Inflammatory macrophage treated with lipopolysaccharide for 4 hours (primary cell): ENCODE results near the gene MAN1C1.

ENCODE experiments used
- DNase-seq: peaks from one replicate; pipeline ENCODE4 v3.0.0-alpha.2; 2020

The MAN1C1 gene

DNA sequence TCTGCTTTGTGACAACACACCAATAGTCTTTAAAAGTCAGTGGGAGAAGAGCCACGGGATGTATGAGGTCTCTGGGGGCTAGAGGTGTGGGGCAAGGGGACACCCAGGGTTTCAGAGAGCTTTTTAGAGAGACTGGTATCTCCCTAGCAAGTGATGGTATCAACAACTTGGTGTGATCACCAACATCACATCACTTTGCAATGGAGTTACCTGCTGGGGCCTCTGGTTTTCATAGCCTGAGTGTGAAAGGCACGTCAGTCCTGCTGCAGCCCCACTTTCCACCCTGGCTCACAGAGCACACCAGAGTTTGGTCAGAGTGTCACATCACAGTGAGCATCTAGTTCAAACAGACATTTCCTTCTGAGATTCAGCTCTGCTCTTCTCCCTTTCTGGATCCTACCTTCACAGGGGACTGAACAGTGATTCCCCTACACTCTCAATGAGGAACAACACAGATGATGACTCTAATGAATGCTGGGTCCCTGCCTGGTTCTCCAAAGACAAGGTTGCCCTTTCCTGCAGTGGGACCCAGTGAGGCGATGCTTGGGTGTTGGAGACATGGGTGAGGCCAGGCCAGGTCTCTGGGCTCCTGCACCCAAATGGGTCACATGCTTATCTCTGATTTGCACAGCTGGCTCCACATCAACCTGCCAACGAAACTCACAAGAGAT is 2.0 kb upstream of the MAN1C1 start:
- no peak for DNase-seq

DNA sequence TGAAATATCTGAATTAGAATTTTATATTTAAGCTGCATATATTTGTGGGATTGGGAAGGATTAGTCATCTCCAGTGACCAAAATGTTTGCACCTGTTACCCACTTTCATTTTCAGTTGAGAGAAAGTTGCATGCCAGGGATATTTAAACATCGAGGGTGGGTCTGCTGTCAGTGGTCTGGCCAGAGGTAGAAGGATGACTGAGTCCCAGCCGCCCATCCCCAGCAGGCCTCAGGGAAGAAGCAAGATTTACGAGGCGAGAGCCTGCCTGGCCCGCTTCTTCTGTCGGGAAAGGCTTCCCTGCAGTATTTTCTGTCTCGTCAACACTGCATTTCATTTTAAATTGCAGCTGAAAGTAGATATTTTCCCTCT is 1.4 kb upstream of the MAN1C1 start:
- DNase-seq: no peak

DNA sequence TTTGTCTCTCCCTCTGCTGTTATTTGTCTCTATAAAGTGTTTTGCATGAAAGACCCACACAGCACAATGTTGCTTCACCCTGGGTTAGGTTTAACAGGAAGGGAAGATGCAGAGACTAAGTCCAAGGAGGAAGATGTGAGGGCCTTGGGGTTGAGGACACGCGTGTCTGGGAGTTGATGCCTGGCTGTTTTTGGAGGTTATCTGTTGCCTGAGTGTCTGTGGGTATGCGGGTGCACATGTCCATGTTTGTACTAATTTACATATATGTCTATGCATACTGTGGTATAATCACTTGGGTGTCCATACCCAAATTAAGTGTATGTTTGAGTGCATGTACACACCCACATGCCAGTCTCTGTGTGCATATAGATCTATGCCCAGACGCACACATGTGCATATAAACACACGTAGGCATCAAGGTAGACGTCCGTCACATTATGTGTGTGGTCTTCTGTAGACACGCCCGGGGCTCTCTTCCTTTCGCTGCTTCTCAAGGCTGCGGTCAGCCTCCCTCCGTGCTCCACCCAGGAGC is 962 bp upstream of the MAN1C1 start:
- no peak for DNase-seq

DNA sequence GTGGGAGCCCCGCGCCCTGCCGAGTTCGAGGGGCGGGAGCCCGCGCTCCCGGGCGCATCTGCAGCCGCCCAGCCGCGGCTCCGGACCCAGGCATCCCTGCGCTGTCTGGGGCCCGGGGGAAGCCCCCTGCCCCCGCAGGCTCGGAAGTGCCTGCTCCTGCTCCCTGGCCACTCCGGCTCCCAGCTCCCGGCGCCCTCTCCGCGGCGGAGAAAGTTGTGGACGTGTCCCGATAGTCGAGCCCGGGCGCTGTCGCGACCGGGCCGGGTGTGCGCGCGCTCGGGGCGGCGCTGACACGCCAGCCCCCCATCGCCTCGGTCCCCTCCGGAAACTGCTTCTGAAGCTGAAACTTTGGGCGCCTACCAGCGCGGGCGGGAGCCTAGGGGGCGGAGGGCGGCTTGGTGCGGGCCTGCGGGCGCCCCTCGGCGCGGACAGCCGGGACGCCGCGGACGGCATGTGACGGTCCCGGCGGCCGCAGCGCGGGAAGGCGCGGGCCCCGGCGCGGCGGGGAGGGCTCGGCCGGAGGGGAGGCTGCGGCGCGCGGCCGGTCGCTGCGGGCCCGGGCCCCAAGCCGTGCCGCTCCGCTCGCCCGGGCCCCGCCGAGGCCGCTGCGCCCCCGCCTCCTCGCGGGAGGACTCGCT is 515 bp downstream of the MAN1C1 start:
- no peak for DNase-seq

DNA sequence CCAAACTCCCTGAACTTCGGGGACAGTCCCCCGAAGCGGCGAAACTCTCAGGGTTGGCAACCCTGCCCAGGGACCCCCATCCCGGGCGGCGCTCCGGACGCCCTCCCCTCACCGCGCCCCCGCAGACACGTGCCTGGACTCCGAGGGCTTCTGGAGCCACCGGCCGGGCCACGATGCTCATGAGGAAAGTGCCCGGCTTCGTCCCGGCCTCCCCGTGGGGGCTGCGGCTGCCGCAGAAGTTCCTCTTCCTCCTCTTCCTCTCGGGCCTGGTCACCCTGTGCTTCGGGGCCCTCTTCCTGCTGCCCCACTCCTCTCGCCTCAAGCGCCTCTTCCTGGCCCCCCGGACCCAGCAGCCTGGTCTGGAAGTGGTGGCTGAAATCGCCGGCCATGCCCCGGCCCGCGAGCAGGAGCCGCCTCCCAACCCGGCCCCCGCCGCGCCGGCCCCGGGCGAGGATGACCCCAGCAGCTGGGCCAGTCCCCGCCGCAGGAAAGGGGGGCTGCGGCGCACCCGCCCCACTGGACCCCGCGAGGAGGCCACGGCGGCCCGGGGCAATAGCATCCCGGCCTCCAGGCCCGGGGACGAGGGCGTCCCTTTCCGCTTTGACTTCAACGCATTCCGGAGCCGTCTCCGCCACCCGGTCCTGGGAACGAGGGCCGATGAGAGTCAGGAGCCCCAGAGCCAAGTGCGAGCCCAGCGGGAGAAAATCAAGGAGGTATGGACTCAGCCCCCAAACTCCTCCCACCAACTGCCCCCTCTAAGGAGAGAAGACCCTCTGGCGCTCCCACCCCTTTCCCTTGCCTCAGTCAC is 1.2 kb downstream of the MAN1C1 start:
- DNase-seq: peak; percentile 27

DNA sequence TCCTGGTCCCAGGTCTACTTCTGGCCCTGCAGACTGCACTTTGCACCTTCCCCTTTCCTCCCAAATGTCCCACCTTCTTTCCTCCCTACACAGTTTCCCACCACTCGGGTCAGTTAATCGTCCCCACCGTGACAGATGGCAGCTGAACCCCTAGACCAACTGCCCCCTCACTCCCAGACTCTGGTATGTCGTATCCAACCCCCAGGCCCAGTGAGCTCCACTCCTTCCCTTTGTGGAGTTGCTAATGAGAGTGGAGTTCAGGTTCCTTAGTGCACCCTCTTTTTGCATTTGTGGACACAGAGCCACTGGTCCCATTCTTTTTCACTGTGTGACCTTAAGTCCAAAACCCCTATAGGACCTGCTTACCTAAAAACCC is 1.8 kb downstream of the MAN1C1 start:
- no peak for DNase-seq

DNA sequence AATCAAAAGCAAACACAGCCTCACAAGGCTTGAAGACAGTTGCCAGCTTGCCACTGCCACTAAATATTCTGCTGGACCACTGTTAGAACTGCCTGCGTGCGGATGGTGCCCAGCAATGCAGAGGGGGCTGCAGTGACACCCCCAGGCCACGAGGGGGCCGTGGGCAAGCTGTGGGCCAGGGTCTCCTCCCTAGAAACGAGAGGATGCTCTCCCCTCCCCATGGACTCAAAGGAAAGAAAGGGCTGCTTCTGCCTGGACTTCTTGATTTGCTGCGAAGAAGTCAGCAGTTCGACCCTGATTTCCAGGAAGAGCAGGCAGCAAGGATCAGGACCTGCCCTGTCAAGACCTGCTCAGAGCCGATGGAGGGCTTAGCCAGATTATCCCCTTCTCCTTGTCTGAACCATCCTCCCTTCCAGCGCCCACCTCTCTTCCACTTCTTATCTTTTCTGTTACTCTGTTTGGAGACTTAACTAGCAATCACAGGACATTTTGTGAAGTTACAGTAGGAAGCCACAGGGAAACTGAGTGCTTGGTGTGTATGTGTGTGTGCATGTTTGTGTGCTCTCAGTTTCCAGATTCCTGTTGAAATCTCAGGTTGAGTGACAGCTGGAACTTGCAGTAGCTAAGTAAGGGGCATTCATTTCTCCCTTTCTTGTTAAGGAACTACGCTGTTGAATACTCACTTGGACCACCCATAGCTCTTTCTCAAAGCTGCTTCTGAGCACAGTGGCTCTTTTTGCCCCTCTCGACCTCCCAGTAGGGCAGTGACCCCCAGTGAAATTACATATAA is 2.7 kb downstream of the MAN1C1 start:
- no peak for DNase-seq

DNA sequence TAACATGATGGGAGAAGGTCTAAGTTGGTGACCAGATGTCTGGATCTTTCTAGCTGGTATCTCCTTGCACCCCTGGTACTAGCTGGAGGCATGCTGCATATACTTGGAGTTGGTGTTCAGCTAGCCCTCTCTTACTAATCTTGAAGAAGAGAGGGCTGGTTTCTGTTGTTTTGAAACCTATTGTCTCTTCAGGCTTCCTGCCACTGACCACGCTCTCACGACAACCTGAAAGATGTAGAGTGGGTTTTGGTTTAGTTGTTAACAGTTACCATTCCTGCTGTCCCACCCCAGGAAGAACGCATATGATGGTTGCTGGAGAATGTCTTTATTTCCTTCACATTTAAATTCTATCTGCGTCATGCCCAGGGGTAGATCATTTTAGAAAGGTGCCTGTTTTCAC is 3.6 kb downstream of the MAN1C1 start:
- no peak for DNase-seq

DNA sequence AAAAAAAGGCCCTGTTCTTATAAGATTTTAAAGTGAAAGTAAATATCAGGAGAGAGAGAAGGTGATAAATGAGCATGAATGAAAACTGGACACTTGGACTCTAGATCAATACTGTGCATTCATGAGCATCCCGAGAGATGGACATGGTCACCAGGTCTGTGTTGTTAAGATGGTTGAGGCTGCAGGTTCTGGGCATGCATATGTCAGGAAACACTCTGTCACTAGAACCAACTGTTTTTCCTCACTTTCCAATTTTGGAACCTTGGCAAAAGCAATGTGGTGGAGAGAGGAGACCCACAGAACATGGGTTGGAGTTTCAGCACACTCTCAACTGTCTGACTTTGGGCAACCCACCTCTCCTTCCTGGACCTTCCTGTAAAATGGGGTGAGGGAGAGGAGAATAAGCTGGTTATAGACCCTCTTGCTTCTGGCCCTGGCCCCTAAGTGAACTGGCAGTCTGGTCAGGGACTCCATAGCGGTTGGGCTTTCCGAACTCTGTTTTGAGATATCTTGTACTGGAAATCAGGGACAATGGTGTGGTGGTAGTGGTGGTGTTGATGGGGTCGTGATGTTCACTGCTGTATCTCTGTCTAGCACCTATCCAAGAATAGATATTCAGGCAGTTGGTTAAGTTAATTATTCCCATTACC is 4.2 kb downstream of the MAN1C1 start:
- no peak for DNase-seq

DNA sequence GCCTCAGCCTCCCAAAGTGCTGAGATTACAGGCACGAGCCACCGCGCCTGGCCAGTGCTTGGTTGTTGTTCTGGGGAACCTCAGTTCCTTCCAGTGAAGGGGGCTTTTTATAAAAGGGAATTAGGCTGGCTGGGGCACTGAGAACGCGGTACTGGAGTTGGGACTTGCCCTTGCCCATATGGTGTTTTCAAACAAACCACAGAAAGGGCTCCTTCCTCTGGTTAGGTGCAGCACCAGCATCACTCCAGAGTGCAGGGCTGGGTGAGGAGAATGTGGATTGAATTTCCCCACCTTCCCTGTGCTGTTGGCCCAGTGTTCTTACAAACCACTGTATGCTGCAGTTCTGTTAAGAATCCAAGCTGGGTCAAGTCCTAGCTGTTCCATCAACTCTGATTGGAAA is 5.3 kb downstream of the MAN1C1 start:
- DNase-seq: no peak

DNA sequence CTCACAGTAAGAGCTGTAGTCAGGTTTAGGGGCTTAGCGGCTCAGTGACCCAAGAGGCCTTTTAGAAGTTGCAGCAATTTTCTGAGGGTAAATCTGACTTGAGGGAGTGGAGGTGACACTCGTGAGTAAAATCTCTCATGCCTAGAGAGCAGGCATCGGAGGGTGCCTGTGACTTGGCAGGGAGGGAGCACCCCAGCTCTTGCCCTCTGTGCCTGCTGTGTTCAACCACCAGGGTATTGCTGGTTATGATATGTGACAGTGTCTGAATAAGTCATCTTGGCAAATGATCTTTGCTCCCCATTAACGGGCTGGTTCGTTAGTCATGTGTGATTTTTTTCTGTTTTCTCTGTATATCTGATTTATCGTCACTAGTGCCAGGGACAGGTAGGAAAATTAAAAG is 5.9 kb downstream of the MAN1C1 start:
- DNase-seq: no peak

DNA sequence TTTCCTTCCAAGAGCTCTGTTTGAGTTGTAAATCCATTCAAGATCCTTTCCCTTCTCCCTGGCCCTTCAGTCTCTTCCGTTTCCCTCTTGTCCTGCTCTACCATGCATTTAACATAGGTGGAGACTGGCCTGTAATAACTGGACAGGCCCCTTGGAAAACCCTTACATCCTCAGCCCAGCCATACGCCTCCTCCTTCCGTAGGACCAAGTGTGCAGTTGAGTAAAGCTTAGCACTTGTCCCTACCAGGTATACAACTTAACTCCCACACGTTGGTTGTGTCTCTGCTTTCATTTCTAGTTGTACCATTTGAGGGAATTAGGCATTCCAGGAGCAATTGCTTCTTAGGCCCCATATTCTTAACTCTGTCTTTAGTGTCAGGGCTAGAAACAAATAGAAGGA is 6.4 kb downstream of the MAN1C1 start:
- no peak for DNase-seq

DNA sequence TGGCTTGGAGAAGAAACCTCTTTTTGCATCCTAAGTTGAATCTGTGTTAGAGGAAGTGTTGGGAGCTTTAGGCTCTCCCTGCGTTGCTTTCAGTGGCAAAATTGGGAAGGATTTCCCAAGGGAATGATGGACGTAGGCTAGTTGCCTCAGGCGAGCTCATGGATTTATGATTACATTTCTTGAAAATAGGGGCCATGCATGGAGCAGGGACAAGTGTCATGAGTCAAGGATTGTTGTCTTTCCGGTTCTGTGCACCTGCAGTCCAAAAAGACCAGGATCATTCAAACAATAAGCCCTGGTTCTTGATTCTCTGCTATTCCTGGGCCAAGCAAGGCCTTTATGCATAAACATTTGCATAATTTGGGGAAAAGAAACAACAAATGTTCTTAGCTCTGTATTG is 7.1 kb downstream of the MAN1C1 start:
- no peak for DNase-seq

DNA sequence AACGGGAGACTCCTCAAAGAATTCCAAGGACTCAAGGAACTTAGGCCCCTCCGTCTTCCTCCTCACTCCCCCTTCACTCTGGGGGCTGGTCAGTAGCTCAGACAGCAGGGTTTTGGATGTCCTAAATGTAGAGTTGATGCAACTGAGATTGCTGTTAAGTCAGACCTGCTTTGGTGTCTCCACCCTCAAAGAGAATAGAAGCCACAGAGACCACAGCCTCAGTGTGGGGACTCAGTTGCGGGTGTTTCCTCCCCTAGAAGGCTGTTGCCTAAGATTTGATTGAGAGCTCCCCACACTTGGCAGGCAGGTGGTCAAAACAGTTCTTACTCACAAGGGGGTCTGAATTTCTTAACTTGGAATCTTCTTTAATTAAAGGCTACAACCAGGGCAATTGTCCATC is 7.6 kb downstream of the MAN1C1 start:
- no peak for DNase-seq

DNA sequence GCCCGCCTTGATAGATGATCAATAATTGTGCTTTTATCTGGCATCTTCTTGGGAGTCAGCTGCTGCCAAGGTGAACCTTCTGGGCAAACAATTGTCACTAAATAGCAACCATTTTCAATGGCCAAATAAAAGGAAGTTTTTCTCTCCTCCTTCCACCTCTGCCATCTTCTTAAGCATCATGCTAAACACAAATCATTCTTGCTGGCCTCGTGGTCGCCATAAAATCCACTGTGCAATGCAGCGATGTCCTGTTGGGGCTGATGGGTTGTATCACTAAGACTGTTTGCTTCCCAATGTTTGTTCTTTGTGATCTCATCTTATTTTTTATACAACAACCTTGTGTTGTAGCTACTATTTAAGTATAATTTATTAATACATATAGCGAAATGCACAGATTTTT is 8.0 kb downstream of the MAN1C1 start:
- no peak for DNase-seq

DNA sequence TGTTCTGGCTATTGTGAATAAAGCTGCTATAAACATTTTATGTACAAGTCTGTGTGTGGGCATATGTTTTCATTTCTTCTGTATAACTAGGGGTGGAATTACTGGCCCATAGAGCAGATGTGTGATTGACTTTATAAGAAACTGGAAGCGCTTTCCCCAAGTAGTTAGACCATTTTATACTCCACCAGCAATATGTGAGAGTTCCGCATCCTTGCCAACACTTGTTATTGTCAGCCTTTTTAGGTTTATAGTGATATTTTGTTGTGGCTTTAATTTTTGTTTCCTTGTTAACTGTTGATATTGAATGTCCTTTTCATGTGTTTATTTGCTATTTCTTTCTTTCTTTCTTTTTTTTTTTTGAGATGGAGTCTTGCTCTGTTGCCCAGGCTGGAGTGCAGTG is 9.4 kb downstream of the MAN1C1 start:
- DNase-seq: no peak

DNA sequence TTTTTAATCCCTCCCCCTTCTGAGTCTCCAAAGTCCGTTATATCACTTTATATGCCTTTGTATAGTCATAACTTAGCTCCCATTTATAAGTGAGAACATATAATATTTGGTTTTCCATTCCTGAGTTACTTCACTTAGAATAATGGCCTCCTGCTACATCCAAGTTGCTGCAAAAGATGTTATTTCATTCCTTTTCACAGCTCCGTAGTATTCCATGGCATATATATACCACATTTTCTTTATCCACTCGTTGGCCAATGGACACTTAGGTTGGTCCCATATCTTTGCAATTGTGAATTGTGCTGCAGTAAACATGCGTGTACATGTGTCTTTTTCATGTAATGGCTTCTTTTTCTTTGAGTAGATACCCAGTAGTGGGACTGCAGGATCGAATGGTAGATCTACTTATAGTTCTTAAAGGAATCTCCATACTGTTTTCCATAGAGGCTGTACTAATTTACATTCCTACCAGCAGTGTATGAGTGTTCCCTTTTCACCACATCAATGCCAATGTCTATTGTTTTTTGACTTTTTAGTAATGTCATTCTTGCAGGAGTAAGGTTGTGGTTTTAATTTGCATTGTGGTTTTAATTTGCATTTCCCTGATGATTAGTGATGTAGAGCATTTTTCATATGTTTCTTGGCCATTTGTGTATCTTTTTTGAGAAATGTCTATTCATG is 12.3 kb downstream of the MAN1C1 start:
- DNase-seq: no peak

DNA sequence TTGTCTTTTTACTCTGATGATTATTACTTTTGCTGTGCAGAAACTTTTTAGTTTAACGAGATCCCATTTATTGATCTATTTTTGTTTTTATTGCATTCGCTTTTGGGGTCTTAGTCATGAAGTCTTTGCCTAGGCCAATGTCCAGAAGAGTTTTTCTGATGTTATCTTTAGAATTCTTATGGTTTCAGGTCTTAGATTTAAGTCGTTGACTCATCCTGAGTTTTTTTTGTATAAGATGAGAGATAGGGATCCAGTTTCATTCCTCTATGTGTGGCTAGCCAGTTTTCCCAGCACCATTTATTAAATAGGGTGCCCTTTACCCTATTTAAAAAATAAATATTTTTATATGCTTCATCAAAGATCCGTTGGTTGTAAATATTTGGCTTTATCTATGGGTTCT is 13.2 kb downstream of the MAN1C1 start:
- DNase-seq: no peak

DNA sequence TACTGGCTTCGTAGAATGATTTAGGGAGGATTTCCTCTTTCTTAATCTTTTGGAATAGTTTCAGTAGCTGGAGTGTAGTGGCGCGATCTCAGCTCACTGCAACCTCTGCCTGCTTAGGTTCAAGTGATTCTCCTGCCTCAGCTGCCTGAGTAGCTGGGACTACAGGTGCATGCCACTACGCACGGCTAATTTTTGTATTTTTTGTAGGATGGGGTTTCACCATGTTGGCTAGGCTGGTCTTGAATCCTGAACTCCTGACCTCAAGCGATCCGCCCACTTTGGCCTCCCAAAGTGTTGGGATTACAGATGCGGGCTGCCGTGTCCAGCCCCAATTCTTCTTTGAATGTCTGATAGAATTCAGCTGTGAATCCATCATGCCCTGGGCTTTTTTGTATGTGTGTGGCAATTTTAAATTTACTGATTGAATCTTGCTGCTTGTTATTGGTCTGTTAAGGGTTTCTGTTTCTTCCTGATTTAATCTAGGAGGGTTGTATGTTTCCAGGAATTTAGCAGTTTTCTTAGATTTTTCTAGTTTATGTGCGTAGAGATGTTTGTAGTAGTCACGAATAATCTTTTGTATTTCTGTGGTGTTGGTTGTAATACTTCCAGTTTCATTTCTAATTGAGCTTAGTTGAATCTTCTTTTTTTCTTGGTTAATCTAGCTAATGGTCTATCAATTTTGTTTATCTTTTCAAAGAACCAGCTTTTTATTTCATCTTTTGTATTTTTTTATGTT is 15.3 kb downstream of the MAN1C1 start:
- DNase-seq: no peak

DNA sequence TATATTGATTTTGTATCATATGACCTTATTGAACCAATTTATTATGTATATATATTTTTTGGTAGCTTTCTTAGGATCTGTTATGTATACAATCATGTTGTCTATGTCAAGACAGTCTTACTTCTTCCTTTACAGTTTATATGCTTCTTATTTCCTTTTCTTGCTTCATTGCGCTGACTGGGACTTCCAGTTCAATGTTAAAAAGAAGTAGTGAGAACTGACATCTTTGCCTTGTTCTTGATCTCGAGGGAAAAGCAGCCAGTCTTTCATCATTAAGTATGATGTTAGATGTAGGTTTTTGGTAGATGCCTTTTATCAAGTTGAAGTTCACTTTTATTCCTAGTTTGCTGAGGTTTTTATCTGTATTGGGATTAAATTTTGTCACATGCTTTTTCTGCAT is 17.5 kb downstream of the MAN1C1 start:
- peak; percentile 59 for DNase-seq

DNA sequence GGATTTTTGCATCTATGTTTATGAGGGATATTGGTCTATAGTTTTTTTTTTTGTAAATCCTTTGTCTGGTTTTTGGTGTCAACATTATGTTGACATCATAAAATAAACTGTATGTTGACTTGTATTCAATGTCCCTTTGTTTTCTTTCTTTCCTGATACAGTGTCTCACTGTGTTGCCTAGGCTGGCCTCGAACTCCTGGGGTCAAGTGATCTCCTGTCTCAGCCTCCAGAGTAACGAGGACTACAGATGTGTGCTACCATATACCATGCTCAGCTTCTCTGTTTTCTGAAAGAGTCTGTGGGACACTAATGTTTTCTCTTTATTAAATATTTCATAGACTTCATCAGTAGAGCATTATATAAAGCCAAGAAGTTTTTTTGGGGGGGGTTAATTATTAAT is 18.3 kb downstream of the MAN1C1 start:
- no peak for DNase-seq
